ENCODE data around the gene S100A10.

DNA sequence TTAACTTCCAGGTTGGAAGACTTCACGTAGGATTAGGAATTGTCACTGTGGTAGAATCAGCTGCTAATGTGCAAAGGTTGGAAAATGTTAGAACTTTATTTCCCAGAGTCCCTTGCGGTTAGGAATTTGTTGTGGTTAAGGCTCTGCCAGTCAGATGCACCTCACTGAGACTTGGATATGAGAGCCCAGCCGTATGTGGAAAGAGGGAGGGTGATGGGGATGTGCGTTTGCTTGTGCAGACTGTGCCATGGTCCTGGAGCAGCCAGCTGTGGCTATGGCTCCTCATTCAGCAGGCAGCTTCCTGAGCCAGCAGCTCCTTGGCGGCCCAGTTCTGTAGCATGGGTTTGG lies 12.5 kb downstream of the S100A10 start:
- TF ChIP-seq EZH2 (IDR thresholded peaks at IDR 0.05) = no peak
- no peak for TF ChIP-seq POLR2AphosphoS5 (IDR thresholded peaks at IDR 0.05; ENCODE audit: borderline replicate concordance, low read depth, low read length)

Data from SK-N-MC (cell line).